Muscle layer of duodenum (tissue), 2 donors: Measurements from ENCODE around the gene IDUA.
A peak's percentile ranks its signal among the peaks of the same experiment; 100 is the strongest.
"Not testable (repeated sequence)": the region's sequence is repeated elsewhere in the genome, so short reads cannot be mapped to it uniquely, and the experiment has no call there.

Experiments used
- H3K27ac ChIP-seq: one replicate; pipeline ENCODE4 v1.7.0; 2013; ENCODE audit warnings: mild to moderate bottlenecking, low read length
- H3K27me3 ChIP-seq: one replicate; pipeline ENCODE4 v1.7.0; 2013; ENCODE audit warnings: low read depth, mild to moderate bottlenecking, control low read depth, low read length
- H3K36me3 ChIP-seq, 2 donors: one replicate each; pipeline ENCODE4 v1.7.0; 2013; ENCODE audit warnings: low read length in 2 of 2, control low read depth in 1 of 2, mild to moderate bottlenecking in 1 of 2; ENCODE audit not compliant: insufficient read depth in 2 of 2, control insufficient read depth in 1 of 2
- H3K4me1 ChIP-seq, 2 donors: one replicate each; pipeline ENCODE4 v1.7.0; 2013; ENCODE audit warnings: low read length in 2 of 2, mild to moderate bottlenecking in 2 of 2, control low read depth in 1 of 2, moderate library complexity in 1 of 2; ENCODE audit not compliant: insufficient read depth in 2 of 2, control insufficient read depth in 1 of 2
- H3K4me3 ChIP-seq, 2 donors: one replicate each; pipeline ENCODE4 v1.7.0; 2013; ENCODE audit warnings: low read length in 2 of 2, low read depth in 1 of 2, mild to moderate bottlenecking in 1 of 2
- H3K9me3 ChIP-seq, 2 donors: one replicate each; pipeline ENCODE4 v1.7.0; 2013; ENCODE audit warnings: low read length in 2 of 2, control low read depth in 1 of 2, mild to moderate bottlenecking in 1 of 2; ENCODE audit not compliant: control insufficient read depth in 1 of 2
- donor health status: healthy.

IDUA gene

DNA sequence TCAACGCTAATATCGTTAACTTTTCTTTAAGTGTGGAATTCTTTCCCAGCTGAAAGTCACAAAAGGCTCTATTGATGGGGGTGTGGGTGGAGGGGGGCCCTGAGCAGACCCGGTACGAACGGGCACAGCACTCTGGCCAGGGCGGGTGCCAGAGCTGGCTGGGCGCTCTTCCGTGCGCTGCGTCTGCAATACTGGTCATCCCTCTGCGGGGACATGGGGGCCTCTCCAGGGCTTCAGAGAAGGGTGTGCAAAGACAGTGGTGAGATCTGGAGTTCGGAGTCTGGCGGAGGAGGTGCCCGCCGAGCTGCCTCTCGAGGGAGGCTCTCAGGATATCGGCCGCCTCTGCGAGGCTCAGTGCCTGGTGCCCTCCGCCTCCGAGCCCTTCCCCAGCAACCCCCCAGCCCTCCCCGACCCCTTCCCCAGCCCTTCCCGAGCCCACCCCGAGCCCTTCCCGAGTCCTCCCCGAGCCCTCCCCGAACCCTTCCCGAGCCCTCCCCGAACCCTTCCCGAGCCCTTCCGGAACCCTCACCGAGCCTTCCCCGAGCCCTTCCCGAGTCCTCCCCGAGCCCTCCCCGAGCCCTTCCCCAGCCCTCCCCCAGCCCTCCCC, 58.9 kb downstream of the IDUA start:
- Histone ChIP-seq H3K4me1 (peaks cover 4 to 53% of the 10 kb centered on the region in 2 donors), H3K4me3 (no peak overlapping the region), H3K27ac (no peak overlapping the region), H3K27me3 (peaks cover 17% of the 10 kb centered on the region), H3K36me3 (no peaks in the 10 kb centered on the region), H3K9me3 (no peaks in the 10 kb centered on the region)

DNA sequence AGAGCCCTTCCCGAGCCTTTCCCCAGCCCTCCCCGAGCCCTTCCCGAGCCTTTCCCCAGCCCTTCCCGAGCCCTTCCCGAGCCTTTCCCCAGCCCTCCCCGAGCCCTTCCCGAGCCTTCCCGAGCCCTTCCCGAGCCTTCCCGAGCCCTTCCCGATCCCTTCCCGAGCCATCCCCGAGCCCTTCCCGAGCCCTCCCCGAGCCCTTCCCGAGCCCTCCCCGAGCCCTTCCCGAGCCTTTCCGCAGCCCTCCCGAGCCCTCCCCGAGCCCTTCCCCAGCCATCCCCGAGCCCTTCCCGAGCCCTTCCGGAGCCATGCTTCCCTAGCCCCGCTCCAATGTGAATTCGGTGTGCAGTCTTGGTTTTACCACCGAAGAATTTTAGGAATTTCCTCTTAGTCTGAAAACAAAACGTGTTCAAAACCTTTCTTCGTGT, 59.8 kb downstream of the IDUA start:
- not testable (repeated sequence) for H3K9me3 ChIP-seq, H3K27ac ChIP-seq, H3K36me3 ChIP-seq
- Histone ChIP-seq H3K4me3 (peak overlapping the region in 1 of 2 donors; percentile 31), H3K4me1 (peaks cover 4 to 45% of the 10 kb centered on the region in 2 donors), H3K27me3 (peaks cover 20% of the 10 kb centered on the region)

DNA sequence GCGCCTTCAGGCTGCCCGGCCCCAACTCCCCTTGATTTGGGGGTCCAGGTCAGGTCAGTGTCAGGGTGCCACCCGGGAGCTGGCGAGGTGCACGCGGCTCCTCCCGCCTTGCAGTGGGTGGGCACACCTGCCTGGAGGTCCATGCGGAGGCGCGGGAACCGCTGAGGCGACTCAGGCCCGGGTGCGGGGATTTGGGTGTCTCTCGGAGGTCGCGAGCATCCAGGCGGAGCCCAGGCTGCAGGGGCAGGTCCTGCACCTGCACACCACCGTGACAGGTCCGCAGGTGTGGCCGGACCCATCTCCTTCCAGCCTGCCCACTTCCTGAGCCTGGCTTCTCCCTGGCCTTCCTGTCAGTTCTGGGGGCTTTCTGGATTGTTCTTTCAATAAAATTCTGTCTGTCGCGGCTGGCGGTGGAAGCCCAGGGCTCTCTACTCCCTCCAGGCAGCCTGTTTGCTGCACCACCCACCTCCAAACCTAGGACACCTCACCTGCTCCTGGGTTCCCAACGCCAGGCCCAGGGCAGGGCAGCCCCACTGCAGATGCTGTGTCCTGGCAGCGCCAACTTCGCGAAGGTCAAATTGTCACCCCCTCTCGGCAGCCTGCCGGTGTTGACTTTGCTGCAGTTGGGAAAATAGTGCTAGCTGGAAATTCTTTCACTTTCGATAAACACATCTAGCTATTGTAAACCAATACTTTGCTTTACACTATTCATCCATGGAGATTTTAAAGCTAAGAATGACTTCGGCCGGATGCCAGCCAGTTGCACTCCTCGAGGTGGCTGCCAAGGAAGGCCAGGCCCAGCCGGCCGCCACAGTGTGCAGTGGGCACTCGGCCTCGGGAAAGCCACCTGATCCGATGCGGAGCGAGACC, 60.5 kb downstream of the IDUA start:
- Histone ChIP-seq H3K36me3 (no peaks in the 10 kb centered on the region), H3K27ac (no peak overlapping the region), H3K4me3 (peak overlapping the region in 1 of 2 donors; percentile 31), H3K9me3 (no peaks in the 10 kb centered on the region), H3K4me1 (peaks cover 4 to 40% of the 10 kb centered on the region in 2 donors), H3K27me3 (peaks cover 21% of the 10 kb centered on the region)

DNA sequence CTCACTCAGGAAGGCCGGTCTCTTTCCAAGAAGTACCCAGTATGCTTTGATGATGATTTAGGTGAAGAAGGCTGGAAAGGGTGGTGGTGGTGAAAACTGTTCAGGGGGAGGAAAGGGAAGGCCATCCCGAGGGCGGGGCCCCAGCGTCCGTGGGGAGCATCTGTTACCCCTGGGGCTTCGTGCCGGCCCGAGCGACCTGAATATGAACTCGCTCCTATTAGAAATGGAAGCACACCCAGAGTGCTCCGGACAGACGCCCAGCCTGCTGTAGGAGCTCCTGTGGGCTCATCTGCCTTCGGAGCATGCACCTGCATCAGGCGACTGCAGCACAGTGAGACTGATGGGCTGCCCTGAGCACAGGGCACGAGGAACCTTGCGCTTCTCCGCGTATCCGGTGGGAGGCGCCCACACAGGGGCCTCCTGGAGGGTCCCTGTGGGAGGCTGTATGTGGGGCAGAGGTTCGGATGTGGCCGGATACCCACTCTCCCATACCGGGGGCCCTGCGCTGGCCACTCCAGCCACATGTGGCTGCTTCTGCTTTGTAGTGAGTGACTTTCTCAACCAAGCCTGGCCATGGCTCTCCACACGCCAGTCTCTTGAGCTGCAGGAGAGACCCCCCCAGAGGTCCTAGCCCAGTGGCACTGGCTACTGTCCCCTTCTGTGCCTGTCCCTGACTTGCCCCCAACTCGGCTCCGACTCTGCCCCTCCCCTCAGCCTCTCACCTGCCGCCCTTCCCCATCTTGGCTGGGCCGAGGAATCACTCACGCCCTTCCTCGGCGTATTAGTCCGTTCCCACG, 61.3 kb downstream of the IDUA start:
- Histone ChIP-seq H3K4me3 (no peak overlapping the region), H3K27me3 (peaks cover 26% of the 10 kb centered on the region), H3K4me1 (peaks cover 4 to 42% of the 10 kb centered on the region in 2 donors), H3K27ac (no peak overlapping the region), H3K9me3 (no peaks in the 10 kb centered on the region), H3K36me3 (no peaks in the 10 kb centered on the region)

DNA sequence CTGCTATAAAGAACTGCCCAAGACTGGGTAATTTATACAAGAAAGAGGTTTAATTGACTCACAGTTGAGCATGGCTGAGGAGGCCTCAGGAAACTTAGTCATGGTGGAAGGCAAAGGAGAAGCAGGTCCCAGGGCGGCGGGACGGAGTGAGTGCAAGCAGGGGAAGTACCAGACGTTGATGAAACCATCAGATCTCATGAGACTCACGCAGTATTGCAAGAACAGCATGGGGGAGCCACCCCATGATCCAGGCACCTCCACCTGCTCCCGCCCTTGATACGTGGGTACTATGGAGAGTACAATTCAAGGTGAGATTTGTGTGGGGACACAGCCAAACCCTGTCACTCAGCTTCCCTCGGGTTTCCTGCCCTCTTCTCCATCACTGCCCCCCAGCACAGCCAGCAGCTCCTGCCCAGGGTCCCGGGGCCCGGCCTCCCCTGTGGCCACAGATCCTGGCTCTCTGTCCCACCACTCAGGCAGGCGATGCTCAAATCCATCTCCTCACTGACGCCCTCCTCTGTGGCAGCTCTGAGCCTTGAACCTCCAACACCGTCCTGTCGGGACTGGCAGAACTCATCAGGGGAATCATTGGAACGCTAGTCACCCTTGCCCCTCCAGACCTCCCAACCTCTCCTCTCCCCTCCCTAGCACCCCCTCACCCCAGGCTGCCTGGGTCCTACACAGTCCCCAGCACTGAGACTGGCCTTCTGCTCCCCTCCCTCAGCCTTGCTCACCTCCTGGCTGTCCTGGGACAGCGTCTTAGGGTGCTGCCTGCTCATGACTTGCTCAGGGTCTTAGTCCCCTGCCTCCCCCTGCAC, 62.1 kb downstream of the IDUA start:
- Histone ChIP-seq H3K36me3 (no peaks in the 10 kb centered on the region), H3K27ac (no peak overlapping the region), H3K9me3 (no peaks in the 10 kb centered on the region), H3K4me3 (no peak overlapping the region), H3K4me1 (peaks cover 4 to 36% of the 10 kb centered on the region in 2 donors), H3K27me3 (peaks cover 28% of the 10 kb centered on the region)

DNA sequence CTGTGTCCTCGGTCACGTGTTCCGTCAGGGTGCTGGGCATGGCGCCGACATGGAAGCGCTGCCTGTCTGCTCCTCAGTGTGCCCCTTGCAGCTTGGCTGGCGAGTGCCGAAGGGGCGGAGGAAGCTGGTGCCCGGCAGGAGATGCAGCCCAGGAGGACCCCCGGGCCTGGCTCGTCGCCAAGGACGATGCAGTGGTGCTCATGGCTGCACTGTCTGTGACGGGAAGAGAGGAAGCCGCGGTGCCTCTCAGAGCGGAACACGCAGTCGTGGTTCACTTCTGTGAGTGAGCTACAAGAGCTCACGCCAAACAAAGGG, 62.7 kb downstream of the IDUA start:
- H3K4me1 ChIP-seq = peaks cover 0 to 30% of the 10 kb centered on the region in 2 donors

DNA sequence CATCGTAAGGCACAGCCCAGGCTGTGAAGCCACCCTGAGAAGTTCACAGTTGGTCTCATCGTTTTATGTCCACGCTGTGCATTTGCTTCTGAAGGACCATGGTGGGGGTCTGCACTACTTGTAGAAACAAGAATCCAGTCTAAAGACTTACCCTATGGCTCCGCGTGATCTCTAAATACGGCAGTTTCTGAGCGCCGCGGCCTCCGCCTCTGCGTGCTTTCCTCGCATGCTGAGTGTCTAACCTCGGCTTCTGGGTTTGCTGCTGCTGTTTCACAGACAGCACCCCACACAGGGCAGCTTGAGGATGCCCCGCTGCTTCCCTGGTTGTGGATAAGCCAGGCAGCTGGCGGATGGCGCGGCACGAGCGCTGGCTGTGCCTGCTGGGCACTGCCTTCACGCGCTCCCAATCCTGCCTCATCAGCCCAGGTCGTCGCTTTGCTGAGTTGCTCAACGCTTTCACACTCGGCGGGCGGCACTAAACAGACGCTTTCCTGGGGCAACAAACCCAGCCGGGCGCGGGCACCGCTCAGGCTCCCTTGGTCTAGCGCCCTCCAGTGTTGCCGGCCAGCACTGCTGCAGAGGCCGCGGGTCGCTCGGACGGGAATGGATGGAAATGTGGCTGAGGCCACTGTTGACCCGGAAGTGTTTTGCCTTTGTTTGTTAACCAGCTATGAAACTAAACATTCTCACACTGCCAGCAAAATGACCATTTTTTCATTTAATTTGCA, 63.8 kb downstream of the IDUA start:
- H3K36me3 ChIP-seq = no peaks in the 10 kb centered on the region
- H3K4me3 ChIP-seq = no peak overlapping the region
- no peaks in the 10 kb centered on the region for H3K9me3 ChIP-seq
- peaks cover 17% of the 10 kb centered on the region for H3K27me3 ChIP-seq
- peaks cover 0 to 24% of the 10 kb centered on the region in 2 donors for H3K4me1 ChIP-seq
- H3K27ac ChIP-seq = no peak overlapping the region

More for the DNA sequence above, 62.7 kb downstream of the IDUA start:
- H3K9me3 ChIP-seq = no peaks in the 10 kb centered on the region
- no peaks in the 10 kb centered on the region for H3K36me3 ChIP-seq
- H3K27ac ChIP-seq = no peak overlapping the region
- no peak overlapping the region for H3K4me3 ChIP-seq
- H3K27me3 ChIP-seq = peaks cover 22% of the 10 kb centered on the region

DNA sequence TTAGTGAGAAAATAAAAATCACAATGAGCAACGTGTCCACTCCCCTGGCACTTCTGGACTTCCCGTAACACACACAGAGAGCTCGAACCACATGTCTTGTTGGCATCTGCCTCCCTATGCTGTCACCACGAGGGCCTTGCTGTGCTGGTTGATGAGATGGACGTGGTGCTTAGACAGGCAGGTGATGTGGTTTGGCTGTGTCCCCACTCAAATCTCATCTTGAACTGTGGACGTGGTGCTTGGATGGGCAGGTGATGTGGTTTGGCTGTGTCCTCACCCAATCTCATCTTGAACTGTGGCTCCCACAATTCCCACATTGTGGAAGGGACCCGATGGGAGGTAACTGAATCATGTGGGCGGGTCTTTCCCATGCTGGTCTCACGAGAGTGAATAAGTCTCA, 64.6 kb downstream of the IDUA start:
- H3K36me3 ChIP-seq = no peaks in the 10 kb centered on the region
- H3K9me3 ChIP-seq = no peaks in the 10 kb centered on the region
- no peak overlapping the region for H3K4me3 ChIP-seq
- peaks cover 0 to 27% of the 10 kb centered on the region in 2 donors for H3K4me1 ChIP-seq
- peaks cover 23% of the 10 kb centered on the region for H3K27me3 ChIP-seq
- no peak overlapping the region for H3K27ac ChIP-seq

DNA sequence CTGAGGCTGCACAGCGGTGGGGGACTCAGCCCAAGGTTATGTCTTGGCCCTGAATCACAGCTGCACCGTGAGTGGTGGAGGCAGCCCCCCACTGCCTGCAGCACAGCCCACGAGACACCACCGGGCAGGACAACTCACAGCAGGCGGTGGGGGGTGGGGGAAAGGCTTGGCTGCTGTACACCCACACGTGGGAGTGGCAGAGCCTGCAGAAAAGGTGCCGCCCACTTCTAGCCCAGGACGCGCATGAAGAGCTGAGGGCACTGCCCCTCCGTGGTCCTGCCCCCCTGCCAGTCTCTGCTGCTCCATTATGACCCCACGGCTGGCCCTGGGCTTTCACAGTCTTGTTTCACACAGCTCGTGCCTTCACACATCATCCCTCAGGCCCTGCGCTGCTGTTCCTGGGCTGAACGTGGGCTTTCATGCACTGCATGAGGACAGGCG, 65.4 kb downstream of the IDUA start:
- peaks cover 0 to 19% of the 10 kb centered on the region in 2 donors for H3K4me1 ChIP-seq
- no peaks in the 10 kb centered on the region for H3K9me3 ChIP-seq
- H3K4me3 ChIP-seq = no peak overlapping the region
- H3K27me3 ChIP-seq = peaks cover 23% of the 10 kb centered on the region
- no peaks in the 10 kb centered on the region for H3K36me3 ChIP-seq
- no peak overlapping the region for H3K27ac ChIP-seq

DNA sequence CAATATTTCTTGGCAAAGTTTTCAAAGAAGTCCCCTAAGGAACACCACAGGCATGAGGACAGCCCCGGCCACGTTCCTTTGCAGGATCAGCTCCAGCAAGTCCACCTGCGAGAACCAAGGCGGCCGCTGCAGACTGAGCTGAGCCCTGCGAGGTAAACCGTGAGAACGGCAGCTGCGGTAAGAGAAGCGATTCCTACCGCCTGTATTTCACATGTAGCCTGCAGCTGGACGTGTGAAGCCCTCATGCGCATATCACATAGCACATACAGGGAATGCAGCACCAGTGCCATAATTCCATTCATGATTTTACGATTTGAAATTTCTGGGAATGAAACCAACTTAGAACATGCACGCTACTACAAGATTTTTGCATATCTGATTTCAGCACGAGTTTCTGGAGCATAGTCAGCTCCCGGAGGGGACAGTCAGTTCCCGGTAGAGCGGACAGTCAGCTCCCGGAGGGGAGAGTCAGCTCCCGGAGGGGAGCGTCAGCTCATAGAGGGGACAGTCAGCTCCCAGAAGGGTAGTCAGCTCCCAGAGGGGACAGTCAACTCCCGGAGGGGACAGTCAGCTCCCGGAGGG, 66.3 kb downstream of the IDUA start:
- Histone ChIP-seq H3K36me3 (no peaks in the 10 kb centered on the region), H3K4me3 (no peak overlapping the region), H3K4me1 (peaks cover 0 to 13% of the 10 kb centered on the region in 2 donors), H3K9me3 (no peaks in the 10 kb centered on the region), H3K27me3 (peaks cover 23% of the 10 kb centered on the region), H3K27ac (no peak overlapping the region)
